SJSA1 (cell line): ENCODE data around the gene GBF1. TPM values are rescaled to one million over a fixed set of nuclear protein-coding genes. Genes with fewer than 3 reads are reported as not detected.
A peak's percentile ranks its signal among the peaks of the same experiment; 100 is the strongest.
"Not testable (repeated sequence)": the region's sequence is repeated elsewhere in the genome, so short reads cannot be mapped to it uniquely, and the experiment has no call there.

Experiments used
- DNase-seq, 2 experiments: peaks; one replicate each; pipeline ENCODE4 v3.0.0-alpha.2; 2015 to 2020; ENCODE audit warnings: low spot score in 2 of 2, low read depth in 1 of 2
- H3K27ac ChIP-seq: fragments of 250-450 bp; sonication (Bioruptor Pico); 2 replicates; pipeline ENCODE4 v1.5.1; 2020; ENCODE audit warnings: mild to moderate bottlenecking, moderate library complexity
- H3K27me3 ChIP-seq: fragments of 250-450 bp; sonication (Bioruptor Pico); replicated peaks from 2 replicates; pipeline ENCODE4 v1.5.1; 2020; ENCODE audit warnings: mild to moderate bottlenecking, moderate library complexity
- H3K36me3 ChIP-seq: fragments of 250-450 bp; sonication (Bioruptor Pico); 2 replicates; pipeline ENCODE4 v1.5.1; 2020; ENCODE audit warnings: mild to moderate bottlenecking
- H3K4me1 ChIP-seq: fragments of 250-450 bp; sonication (Bioruptor Pico); replicated peaks from 2 replicates; pipeline ENCODE4 v1.6.1; 2021; ENCODE audit warnings: mild to moderate bottlenecking
- H3K4me3 ChIP-seq: fragments of 250-450 bp; sonication (Bioruptor Pico); 2 replicates; pipeline ENCODE4 v1.5.1; 2020; ENCODE audit warnings: mild to moderate bottlenecking
- H3K9me3 ChIP-seq: fragments of 250-450 bp; sonication (Bioruptor Pico); replicated peaks from 2 replicates; pipeline ENCODE4 v1.5.1; 2020; ENCODE audit warnings: mild to moderate bottlenecking
- total RNA-seq: library from RNA; depleted of rRNA; stranded (reverse); fragments of >200 nt; shearing (Covaris generic); gene quantifications from 2 replicates; pipeline ENCODE4 v1.2.3, GENCODE V29; 2014

GBF1 gene
- total RNA-seq, 1 experiment from 2014 or later = 36.3 TPM

DNA sequence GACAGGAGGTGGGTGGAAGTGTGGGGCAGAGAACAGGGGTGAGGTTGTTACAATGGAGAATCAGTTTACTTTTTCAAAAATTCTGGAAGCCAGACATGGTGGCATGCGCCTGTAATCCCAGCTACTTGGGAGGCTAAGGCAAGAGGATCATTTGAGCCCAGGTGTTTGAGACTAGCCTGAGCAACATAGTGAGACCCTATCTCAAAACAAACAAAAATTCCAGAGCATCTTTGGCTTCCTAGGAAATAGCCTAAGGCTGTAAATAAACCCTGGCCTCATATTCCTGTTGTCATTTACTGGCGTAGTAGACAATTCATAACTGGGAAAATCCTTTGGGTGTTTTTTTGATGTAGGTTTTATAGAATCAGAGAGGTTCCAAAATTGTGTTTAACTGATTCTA lies 44.0 kb downstream of the GBF1 start:
- Histone ChIP-seq H3K9me3 (no peaks in the 10 kb centered on the region), H3K27me3 (no peaks in the 10 kb centered on the region), H3K36me3 (peaks cover 20% of the 10 kb centered on the region), H3K27ac (no peak overlapping the region), H3K4me1 (peaks cover 3% of the 10 kb centered on the region), H3K4me3 (no peak overlapping the region)
- DNase-seq = no peak

DNA sequence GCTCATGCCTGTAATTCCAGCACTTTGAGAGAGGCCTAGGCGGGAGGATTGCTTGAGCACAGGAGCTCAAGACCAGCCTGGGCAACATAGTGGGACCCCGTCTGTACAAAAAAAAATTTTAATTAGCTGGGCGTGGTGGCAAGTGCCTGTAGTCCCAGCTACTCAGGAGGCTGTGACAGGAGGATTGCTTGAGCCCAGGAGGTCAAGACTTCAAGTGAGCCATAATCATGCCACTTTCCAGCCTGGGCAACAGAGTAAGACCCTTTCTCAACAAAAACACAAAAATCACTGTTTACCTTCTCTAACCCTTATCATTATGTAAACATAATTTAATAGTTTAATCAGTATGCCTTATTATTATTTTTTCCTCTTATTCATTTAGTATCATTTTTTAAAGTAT lies 44.5 kb downstream of the GBF1 start:
- H3K27ac ChIP-seq = no peak overlapping the region

DNA sequence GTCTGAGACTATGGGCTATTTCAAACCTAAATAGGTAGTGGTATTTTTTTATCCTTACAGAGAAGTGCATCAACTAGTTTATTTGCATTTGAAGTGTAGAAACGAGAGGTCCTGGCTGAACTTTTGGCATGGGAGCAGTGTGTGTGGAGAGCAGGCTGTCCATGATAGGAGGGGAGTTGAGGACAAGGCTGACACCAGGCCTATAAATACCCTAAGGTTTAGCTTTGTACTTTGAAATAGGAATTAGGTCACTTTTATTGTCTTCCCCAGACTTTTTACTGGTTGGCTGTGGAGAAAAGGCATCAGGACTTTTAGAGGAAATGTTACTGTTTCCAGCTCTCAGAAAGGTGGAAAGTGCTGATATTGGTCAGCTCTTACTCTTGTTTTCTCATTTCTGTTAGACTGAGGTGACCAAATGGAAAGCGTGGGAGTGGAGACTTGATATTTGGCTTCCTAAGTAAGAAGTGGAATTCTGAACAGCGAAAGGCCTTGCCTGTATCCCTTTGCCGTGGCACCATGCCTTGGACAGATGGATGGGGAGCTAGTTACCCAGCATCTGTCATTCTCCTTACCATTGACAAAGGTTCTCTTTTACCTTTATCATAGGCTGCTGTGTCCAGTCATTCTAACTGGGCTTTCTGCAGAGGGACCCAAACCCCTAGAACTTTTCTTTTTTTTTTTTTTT lies 46.0 kb downstream of the GBF1 start:
- Histone ChIP-seq H3K27me3 (no peaks in the 10 kb centered on the region), H3K9me3 (no peaks in the 10 kb centered on the region), H3K27ac (no peak overlapping the region), H3K36me3 (peaks cover 7% of the 10 kb centered on the region), H3K4me1 (peaks cover 10% of the 10 kb centered on the region), H3K4me3 (no peak overlapping the region)
- no peak for DNase-seq

More for the DNA sequence above, 44.5 kb downstream of the GBF1 start:
- H3K9me3 ChIP-seq = no peaks in the 10 kb centered on the region
- no peak overlapping the region for H3K4me3 ChIP-seq
- no peak for DNase-seq
- no peaks in the 10 kb centered on the region for H3K27me3 ChIP-seq
- peaks cover 15% of the 10 kb centered on the region for H3K36me3 ChIP-seq
- peaks cover 8% of the 10 kb centered on the region for H3K4me1 ChIP-seq

DNA sequence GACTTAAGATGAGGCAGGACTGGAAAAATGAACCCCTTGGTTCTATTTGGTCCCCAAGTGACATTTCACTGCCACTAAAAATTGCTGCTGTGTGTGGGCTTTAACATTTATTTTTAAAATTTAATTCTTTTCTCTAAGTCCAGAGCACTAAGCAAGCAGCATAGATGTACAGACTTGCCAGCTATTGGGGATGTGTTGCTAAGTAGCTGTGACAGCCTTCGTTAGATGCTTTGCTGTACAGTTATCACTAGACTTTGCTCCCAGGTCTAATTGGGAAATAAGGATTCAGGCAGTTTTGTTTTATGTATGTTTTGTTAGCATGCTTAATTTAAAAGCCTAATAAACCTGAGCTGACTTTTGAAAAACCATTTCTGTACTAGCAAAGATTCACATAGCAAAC lies 51.8 kb downstream of the GBF1 start:
- Histone ChIP-seq H3K4me3 (no peak overlapping the region), H3K36me3 (no peaks in the 10 kb centered on the region), H3K27ac (no peak overlapping the region), H3K4me1 (peaks cover 32% of the 10 kb centered on the region), H3K27me3 (no peaks in the 10 kb centered on the region), H3K9me3 (no peaks in the 10 kb centered on the region)
- no peak for DNase-seq

DNA sequence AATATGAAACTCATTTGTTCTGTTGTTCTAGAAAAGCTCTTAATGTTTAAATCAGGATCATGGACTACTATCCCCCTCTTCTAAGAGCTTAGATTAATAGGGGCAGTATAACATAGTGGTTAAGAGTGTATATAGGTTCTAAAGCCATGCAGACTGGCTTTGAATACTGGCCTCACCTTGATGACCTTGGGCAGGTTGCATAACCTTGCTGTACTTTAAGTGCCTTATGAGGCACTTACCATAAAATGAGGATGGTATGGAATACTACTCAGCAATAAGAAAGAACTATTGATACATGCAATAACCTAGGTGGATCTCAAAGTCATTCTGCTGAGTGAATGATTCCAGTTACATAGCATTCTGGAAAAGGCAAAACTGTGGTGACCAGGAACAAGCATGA lies 53.6 kb downstream of the GBF1 start:
- H3K9me3 ChIP-seq = no peaks in the 10 kb centered on the region
- no peak overlapping the region for H3K4me3 ChIP-seq
- no peaks in the 10 kb centered on the region for H3K36me3 ChIP-seq
- no peak for DNase-seq
- H3K27ac ChIP-seq = no peak overlapping the region
- no peaks in the 10 kb centered on the region for H3K27me3 ChIP-seq
- H3K4me1 ChIP-seq = peaks cover 32% of the 10 kb centered on the region

DNA sequence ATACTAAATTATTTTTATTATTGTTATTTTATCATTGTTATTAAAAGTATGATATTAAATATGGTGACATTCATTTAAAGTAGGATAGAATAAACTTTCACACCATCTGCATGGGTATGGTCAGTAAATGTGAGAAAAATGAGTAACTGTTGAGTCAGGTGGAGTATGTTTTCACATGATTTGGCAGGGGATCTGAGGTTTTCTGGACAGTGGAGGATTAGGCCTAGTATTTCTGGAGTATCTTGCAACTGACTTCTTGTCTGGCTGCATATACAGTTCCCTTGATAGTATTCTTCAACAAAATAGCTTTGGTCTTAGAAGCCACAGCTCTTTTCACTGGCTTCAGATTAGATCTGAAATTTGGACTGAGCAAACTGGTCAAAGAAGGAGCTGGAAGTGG lies 54.5 kb downstream of the GBF1 start:
- no peak for DNase-seq
- Histone ChIP-seq H3K4me1 (peaks cover 24% of the 10 kb centered on the region), H3K4me3 (no peak overlapping the region), H3K27ac (peak overlapping the region; percentile 85), H3K36me3 (no peaks in the 10 kb centered on the region), H3K27me3 (no peaks in the 10 kb centered on the region), H3K9me3 (no peaks in the 10 kb centered on the region)

DNA sequence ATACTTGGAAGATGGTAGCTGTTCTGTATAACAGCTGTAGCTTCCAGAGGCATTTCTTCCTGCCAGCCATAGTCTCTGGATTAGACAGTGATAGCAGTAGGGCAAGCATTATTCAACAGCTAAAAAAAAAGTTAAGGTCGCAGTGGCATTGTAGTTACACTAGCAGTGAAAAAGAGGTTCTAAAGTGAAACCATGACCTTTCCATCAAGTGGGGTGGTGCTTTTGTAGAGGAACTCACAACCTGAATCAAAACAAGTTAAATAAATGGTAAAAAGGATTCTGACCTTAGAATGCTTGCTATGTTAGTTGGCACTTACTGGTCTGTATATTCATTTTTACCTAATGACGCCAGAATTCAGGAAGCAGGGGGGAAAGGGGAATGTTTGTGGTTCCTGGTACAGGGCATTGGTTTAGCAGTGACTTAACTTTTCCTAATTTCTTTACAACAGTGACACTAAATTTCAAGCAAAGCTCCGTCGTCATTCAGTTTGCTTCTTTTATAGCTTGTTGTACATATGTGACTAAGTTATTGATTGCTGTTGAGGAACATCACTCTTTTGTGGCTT lies 55.0 kb downstream of the GBF1 start:
- no peaks in the 10 kb centered on the region for H3K27me3 ChIP-seq
- H3K4me3 ChIP-seq = 0 out of 2 replicates have a peak overlapping the region, but pooled peaks have one; percentile 1
- peak; percentile 51 to 82 for DNase-seq
- no peaks in the 10 kb centered on the region for H3K9me3 ChIP-seq
- H3K4me1 ChIP-seq = peaks cover 22% of the 10 kb centered on the region
- H3K36me3 ChIP-seq = no peaks in the 10 kb centered on the region
- peak overlapping the region; percentile 85 for H3K27ac ChIP-seq

DNA sequence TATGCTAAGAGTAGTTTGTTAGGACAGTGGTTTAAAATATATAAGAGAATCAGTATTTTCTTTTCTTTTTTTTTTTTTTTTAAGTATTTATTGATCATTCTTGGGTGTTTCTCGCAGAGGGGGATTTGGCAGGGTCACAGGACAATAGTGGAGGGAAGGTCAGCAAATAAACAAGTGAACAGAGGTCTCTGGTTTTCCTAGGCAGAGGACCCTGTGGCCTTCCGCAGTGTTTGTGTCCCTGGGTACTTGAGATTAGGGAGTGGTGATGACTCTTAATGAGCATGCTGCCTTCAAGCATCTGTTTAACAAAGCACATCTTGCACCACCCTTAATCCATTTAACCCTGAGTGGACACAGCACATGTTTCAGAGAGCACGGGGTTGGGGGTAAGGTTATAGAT lies 55.6 kb downstream of the GBF1 start:
- not testable (repeated sequence) for DNase-seq, H3K27me3 ChIP-seq, H3K9me3 ChIP-seq, H3K36me3 ChIP-seq, H3K4me3 ChIP-seq
- H3K4me1 ChIP-seq = peaks cover 22% of the 10 kb centered on the region
- peak overlapping the region; percentile 85 for H3K27ac ChIP-seq

DNA sequence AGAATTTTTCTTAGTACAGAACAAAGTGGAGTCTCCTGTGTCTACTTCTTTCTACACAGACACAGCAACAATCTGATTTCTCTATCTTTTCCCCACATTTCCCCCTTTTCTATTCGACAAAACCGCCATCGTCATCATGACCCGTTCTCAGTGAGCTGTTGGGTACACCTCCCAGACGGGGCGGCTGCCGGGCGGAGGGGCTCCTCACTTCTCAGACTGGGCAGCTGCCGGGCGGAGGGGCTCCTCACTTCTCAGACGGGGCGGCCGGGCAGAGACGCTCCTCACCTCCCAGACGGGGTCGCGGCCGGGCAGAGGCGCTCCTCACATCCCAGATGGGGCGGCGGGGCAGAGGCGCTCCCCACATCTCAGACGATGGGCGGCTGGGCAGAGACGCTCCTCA lies 56.0 kb downstream of the GBF1 start:
- H3K27me3 ChIP-seq, H3K4me3 ChIP-seq, H3K36me3 ChIP-seq, DNase-seq, H3K9me3 ChIP-seq, H3K27ac ChIP-seq: not testable (repeated sequence)
- H3K4me1 ChIP-seq = peaks cover 22% of the 10 kb centered on the region

DNA sequence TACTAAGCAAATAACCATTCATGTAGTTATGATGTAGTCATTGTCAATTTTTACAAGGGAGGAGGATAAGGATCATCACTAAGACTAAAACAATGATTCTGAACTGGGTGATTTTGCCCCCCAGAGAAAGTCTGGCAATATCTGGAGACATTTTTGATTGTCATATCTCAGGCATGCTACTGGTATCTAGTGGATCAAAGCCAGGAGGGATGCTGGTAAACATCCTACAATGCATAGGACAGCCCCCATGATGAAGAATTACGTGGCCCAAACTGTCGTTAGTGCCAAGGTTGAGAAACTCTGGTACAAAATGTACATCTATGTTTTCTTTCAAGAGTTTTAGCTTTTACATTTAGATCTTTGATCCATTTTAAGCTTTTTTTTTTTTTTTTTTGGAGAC lies 57.3 kb downstream of the GBF1 start:
- Histone ChIP-seq H3K27ac (no peak overlapping the region), H3K9me3 (no peaks in the 10 kb centered on the region), H3K27me3 (no peaks in the 10 kb centered on the region), H3K4me3 (no peak overlapping the region), H3K36me3 (no peaks in the 10 kb centered on the region), H3K4me1 (peaks cover 22% of the 10 kb centered on the region)
- no peak for DNase-seq

DNA sequence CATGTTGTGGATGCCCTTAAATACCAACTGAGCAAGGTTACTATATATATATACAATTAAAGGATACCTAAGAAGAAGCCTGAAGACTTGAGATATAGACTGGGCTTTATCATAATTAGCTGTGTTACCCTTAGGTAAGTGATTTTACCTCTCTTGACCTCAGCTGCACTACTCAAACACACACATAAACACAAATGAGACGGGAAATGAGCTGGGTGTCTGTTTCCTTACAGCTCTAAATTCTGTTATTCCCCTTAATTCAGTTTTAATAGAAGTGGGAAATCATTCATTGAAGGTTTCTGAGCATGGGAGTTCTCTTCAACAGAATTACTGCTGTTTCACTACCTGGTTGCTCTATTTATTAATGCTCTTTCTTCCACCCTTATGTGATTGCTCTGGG lies 60.7 kb downstream of the GBF1 start:
- Histone ChIP-seq H3K4me1 (peaks cover 22% of the 10 kb centered on the region), H3K27me3 (no peaks in the 10 kb centered on the region), H3K4me3 (no peak overlapping the region), H3K9me3 (no peaks in the 10 kb centered on the region), H3K27ac (no peak overlapping the region), H3K36me3 (no peaks in the 10 kb centered on the region)
- no peak for DNase-seq

DNA sequence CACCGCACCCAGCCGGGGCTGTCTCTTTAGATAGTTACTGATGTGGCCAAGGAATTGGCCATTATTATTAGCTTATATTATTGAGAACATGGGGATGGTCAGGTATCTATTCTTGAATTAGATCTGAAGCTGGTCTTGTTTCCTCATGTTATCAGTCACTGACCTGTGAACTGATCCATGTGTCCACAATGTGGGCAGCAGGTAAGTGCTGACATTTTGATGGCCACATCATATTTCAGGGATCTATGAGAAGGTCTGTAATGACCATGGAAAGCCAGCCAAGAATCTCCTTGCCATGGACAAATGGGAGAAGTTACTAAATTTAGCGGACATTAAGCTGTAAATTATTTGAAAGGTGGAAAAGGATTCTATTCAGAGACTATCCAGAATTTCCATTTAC lies 61.4 kb downstream of the GBF1 start:
- Histone ChIP-seq H3K9me3 (no peaks in the 10 kb centered on the region), H3K4me1 (peaks cover 29% of the 10 kb centered on the region), H3K27ac (no peak overlapping the region), H3K36me3 (no peaks in the 10 kb centered on the region), H3K4me3 (no peak overlapping the region), H3K27me3 (no peaks in the 10 kb centered on the region)
- no peak for DNase-seq

DNA sequence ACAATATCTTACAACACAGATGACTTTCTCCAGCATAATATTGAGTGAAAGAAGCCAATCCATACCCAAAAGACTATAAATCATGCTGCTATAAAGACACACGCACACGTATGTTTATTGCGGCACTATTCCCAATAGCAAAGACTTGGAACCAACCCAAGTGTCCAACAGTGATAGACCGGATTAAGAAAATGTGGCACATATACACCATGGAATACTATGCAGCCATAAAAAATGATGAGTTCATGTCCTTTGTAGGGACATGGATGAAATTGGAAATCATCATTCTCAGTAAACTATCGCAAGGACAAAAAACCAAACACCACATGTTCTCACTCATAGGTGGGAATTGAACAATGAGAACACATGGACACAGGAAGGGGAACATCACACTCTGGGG lies 63.0 kb downstream of the GBF1 start:
- not testable (repeated sequence) for H3K36me3 ChIP-seq, H3K9me3 ChIP-seq, H3K27ac ChIP-seq, H3K27me3 ChIP-seq, DNase-seq, H3K4me3 ChIP-seq
- H3K4me1 ChIP-seq = peaks cover 42% of the 10 kb centered on the region

DNA sequence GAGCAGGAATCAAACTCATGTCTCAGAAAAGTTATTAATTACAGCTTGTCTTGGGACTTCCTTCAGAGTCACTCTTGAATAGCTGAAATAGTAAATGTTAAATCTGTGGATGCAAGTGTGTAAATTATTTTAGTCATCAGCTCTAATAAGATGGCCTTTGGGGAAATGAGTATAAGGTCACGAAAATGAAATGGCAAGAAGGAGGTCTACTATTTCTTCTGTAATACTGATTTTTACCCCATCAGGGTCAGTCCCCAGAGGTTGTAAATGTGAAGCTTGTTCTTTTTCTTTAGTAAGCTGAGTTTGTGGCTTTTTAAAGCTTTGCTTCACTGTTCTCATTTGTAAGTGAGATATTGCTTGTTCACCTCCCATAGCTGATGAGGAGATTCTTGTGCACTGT lies 63.9 kb downstream of the GBF1 start:
- no peak overlapping the region for H3K4me3 ChIP-seq
- H3K27me3 ChIP-seq = no peaks in the 10 kb centered on the region
- H3K9me3 ChIP-seq = no peaks in the 10 kb centered on the region
- H3K36me3 ChIP-seq = no peaks in the 10 kb centered on the region
- peak overlapping the region; percentile 67 for H3K27ac ChIP-seq
- peaks cover 42% of the 10 kb centered on the region for H3K4me1 ChIP-seq
- no peak for DNase-seq

DNA sequence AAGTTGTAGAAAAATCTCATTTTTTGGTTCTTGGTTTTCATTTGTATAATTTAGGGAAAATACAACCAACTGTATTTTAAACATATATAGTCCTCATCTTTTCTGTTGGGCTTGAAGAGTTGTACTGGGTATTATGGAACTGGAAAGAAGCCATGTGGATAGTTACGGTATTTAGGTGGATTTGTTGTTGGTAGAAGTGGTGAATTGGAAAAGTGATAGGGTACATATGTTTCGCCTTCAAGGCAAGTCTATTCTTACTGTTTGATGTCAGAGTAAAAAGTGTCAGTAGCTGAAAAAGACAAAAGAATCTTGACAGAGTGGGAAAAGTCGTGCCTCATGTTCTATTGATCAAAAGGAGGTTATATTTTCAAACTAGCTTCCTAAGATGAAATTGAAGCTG lies 64.6 kb downstream of the GBF1 start:
- Histone ChIP-seq H3K36me3 (no peaks in the 10 kb centered on the region), H3K4me1 (peaks cover 42% of the 10 kb centered on the region), H3K27me3 (no peaks in the 10 kb centered on the region), H3K4me3 (no peak overlapping the region), H3K9me3 (no peaks in the 10 kb centered on the region), H3K27ac (peak overlapping the region; percentile 67)
- peak in 1 of 2 experiments; percentile 13 for DNase-seq
